Gastrocnemius medialis (tissue), 4 donors: ENCODE results near the gene ERCC6. TPM values are rescaled to one million over a fixed set of nuclear protein-coding genes. Genes with fewer than 3 reads are reported as not detected.

ENCODE experiments used
- ATAC-seq, 2 donors: fragments of 150-250 bp; one replicate each; pipeline ENCODE4 v1.9.1; 2016
- DNase-seq, 2 donors: peaks; one replicate each; pipeline ENCODE4 v3.0.0-alpha.2; 2019
- H3K27ac ChIP-seq, 4 donors: fragments of 200-600 bp; sonication (generic); 1 replicate in 1 of 4; 2 replicates in 3 of 4; pipeline ENCODE4 v1.5.1; 2016 to 2018; ENCODE audit warnings: mild to moderate bottlenecking in 2 of 4, moderate library complexity in 1 of 4
- H3K27me3 ChIP-seq, 3 donors: fragments of 200-600 bp; sonication (generic) in 2 of 3; 1 replicate in 1 of 3; 2 replicates in 2 of 3; pipeline versions ENCODE4 v1.5.1 to v1.6.0; 2016 to 2019; ENCODE audit warnings: mild to moderate bottlenecking in 1 of 3, moderate library complexity in 1 of 3
- H3K36me3 ChIP-seq, 2 donors: fragments of 200-600 bp; sonication (generic) in 1 of 2; one replicate each; pipeline ENCODE4 v1.5.1; 2017 to 2018
- H3K4me1 ChIP-seq, 2 donors: fragments of 200-600 bp; sonication (generic) in 1 of 2; one replicate each; pipeline ENCODE4 v1.5.1; 2016 to 2017; ENCODE audit warnings: mild to moderate bottlenecking in 2 of 2
- H3K4me3 ChIP-seq, 4 donors: fragments of 200-600 bp; sonication (generic) in 3 of 4; 1 replicate in 1 of 4; 2 replicates in 3 of 4; pipeline ENCODE4 v1.5.1; 2016 to 2019; ENCODE audit warnings: mild to moderate bottlenecking in 2 of 4
- H3K9me3 ChIP-seq, 3 donors: fragments of 200-600 bp; sonication (generic) in 2 of 3; 1 replicate in 1 of 3; 2 replicates in 2 of 3; pipeline ENCODE4 v1.5.1; 2016 to 2019
- CTCF ChIP-seq, 5 experiments: fragments of 450-650 bp in 3 of 5; fragments of 200-600 bp in 2 of 5; sonication (generic) in 2 of 5; IDR thresholded peaks in 4 of 5; conservative IDR thresholded peaks in 1 of 5; 1 replicate in 4 of 5; 2 replicates in 1 of 5; pipeline ENCODE4 v1.5.1; 2016 to 2019; ENCODE audit warnings: antibody characterized with exemption in 5 of 5, mild to moderate bottlenecking in 3 of 5, moderate library complexity in 3 of 5
- POLR2A ChIP-seq, 2 donors: fragments of 450-650 bp; IDR thresholded peaks; one replicate each; pipeline ENCODE4 v1.6.1; 2017; ENCODE audit warnings: antibody characterized with exemption in 2 of 2, mild to moderate bottlenecking in 2 of 2, moderate library complexity in 2 of 2
- in situ Hi-C, 4 donors: fragments of 200-750 bp; cut with MboI; loops; one replicate each; pipeline versions ENCODE4 v1.15.0 to v1.8.0; 2017; ENCODE audit warnings: low sequenced_read_pairs in 4 of 4
- intact Hi-C: fragments of 100-400 bp; cut with DNase I; formaldehyde crosslinking; loops from one replicate; pipeline ENCODE4 v1.15.1; 2023; ENCODE audit warnings: low total_unique reads
- total RNA-seq, 4 donors: library from RNA; depleted of rRNA; stranded (reverse); fragments of >200 nt; gene quantifications; one replicate each; pipeline versions ENCODE4 v1.1.0 to v1.2.3, GENCODE V29; 2016

The ERCC6 gene
- total RNA-seq, 4 donors from 2014 or later = 8.7 to 16.7 (median 10.5) TPM

- peaks cover 0 to 6% (median 4%) of the 10 kb centered on the region in 3 donors for H3K27me3 ChIP-seq
- DNase-seq (no peak), ATAC-seq (no peak)
- no peak overlapping the region for H3K4me3 ChIP-seq
- no peaks in the 10 kb centered on the region for H3K4me1 ChIP-seq
- in situ Hi-C loops = no loop called here
- TF ChIP-seq CTCF (IDR thresholded peaks at IDR 0.05 in 4 of 5, conservative IDR thresholded peaks at IDR 0.05 in 1 of 5) (no peak), POLR2A (IDR thresholded peaks at IDR 0.05) (no peak)
- H3K9me3 ChIP-seq = no peaks in the 10 kb centered on the region
- H3K36me3 ChIP-seq = no peaks in the 10 kb centered on the region
- intact Hi-C loops = no loop called here
- no peak overlapping the region for H3K27ac ChIP-seq
These were observed 25.6 kb upstream of the ERCC6 start for GRCh38 chr10:49564461-49565009.

- Histone ChIP-seq H3K27ac (no peak overlapping the region), H3K36me3 (no peaks in the 10 kb centered on the region), H3K4me3 (no peak overlapping the region), H3K9me3 (no peaks in the 10 kb centered on the region), H3K27me3 (peaks cover 0 to 6% (median 4%) of the 10 kb centered on the region in 3 donors), H3K4me1 (no peaks in the 10 kb centered on the region)
- in situ Hi-C loops = no loop called here
- intact Hi-C loops = no loop called here
- TF ChIP-seq CTCF (IDR thresholded peaks at IDR 0.05 in 4 of 5, conservative IDR thresholded peaks at IDR 0.05 in 1 of 5) (no peak), POLR2A (IDR thresholded peaks at IDR 0.05) (no peak)
- no peak for DNase-seq
- no peak for ATAC-seq
These were observed 24.0 kb upstream of the ERCC6 start for GRCh38 chr10:49562893-49563292.

- no peak overlapping the region for H3K27ac ChIP-seq
- ATAC-seq = no peak
- peaks cover 0 to 6% (median 4%) of the 10 kb centered on the region in 3 donors for H3K27me3 ChIP-seq
- in situ Hi-C loops (no loop called here), intact Hi-C loops (no loop called here)
- no peak overlapping the region for H3K4me3 ChIP-seq
- no peaks in the 10 kb centered on the region for H3K4me1 ChIP-seq
- no peak for DNase-seq
- H3K36me3 ChIP-seq = no peaks in the 10 kb centered on the region
- no peak for TF ChIP-seq CTCF (IDR thresholded peaks at IDR 0.05 in 4 of 5, conservative IDR thresholded peaks at IDR 0.05 in 1 of 5)
- no peak for TF ChIP-seq POLR2A (IDR thresholded peaks at IDR 0.05)
- H3K9me3 ChIP-seq = peaks cover 0 to 3% (median 0%) of the 10 kb centered on the region in 3 donors
These were observed 21.6 kb upstream of the ERCC6 start for GRCh38 chr10:49560526-49560925.

- no peaks in the 10 kb centered on the region for H3K4me1 ChIP-seq
- in situ Hi-C loops = no loop called here
- intact Hi-C loops = no loop called here
- ATAC-seq = no peak
- H3K9me3 ChIP-seq = peaks cover 0 to 3% (median 0%) of the 10 kb centered on the region in 3 donors
- no peaks in the 10 kb centered on the region for H3K36me3 ChIP-seq
- no peak overlapping the region for H3K4me3 ChIP-seq
- TF ChIP-seq POLR2A (IDR thresholded peaks at IDR 0.05) (no peak), CTCF (IDR thresholded peaks at IDR 0.05 in 4 of 5, conservative IDR thresholded peaks at IDR 0.05 in 1 of 5) (no peak)
- DNase-seq = no peak
- H3K27ac ChIP-seq = no peak overlapping the region
- peaks cover 0 to 6% (median 0%) of the 10 kb centered on the region in 3 donors for H3K27me3 ChIP-seq
These were observed 20.6 kb upstream of the ERCC6 start for GRCh38 chr10:49559476-49559875.

- Histone ChIP-seq H3K27ac (no peak overlapping the region), H3K36me3 (no peaks in the 10 kb centered on the region), H3K4me3 (no peak overlapping the region), H3K27me3 (peaks cover 0 to 7% (median 0%) of the 10 kb centered on the region in 3 donors), H3K9me3 (peaks cover 0 to 3% (median 0%) of the 10 kb centered on the region in 3 donors), H3K4me1 (no peaks in the 10 kb centered on the region)
- TF ChIP-seq CTCF (IDR thresholded peaks at IDR 0.05 in 4 of 5, conservative IDR thresholded peaks at IDR 0.05 in 1 of 5) (no peak), POLR2A (IDR thresholded peaks at IDR 0.05) (no peak)
- no peak for DNase-seq
- intact Hi-C loops (no loop called here), in situ Hi-C loops (no loop called here)
- ATAC-seq = no peak
These were observed 19.3 kb upstream of the ERCC6 start for GRCh38 chr10:49558190-49558589.
